ENCODE results near the gene SFMBT2. TPM values are rescaled to one million over a fixed set of nuclear protein-coding genes. Genes with fewer than 3 reads are reported as not detected.

The SFMBT2 gene
- 10 to 100 TPM; 50.6 to 52.4 TPM for total RNA-seq

- H3K27ac Mint-ChIP-seq: peak within 1 kb of the TSS; percentile 95
- peaks cover 26% of the 10 kb centered on the region for H3K4me1 Mint-ChIP-seq
- no peaks in the 10 kb centered on the region for H3K9me3 Mint-ChIP-seq
- H3K36me3 Mint-ChIP-seq: peaks cover 17% of the 10 kb centered on the region
- ATAC-seq (ENCODE audit: low read depth) (peak; percentile 59), DNase-seq (peak; percentile 75)
- POLR2A ChIA-PET: interaction anchor here (0.6 to 3.2 kb wide), 25 partner anchors 9 to 1601 kb away, joined by 3 to 24 read pairs (median 5); no protein-coding TSS in a partner anchor
- H3K27me3 Mint-ChIP-seq: peaks cover 23% of the 10 kb centered on the region
- peak within 1 kb of the TSS; percentile 98 for H3K4me3 Mint-ChIP-seq
Observed at GRCh38 chr10:7410862-7411670, at the start of gene SFMBT2. Gene SFMBT2 (minus strand): TSS chr10:7411034. CDS start chr10:7381898, 29,136 bp downstream.

- Mint-ChIP-seq H3K36me3 (peaks cover 2% of the 10 kb centered on the region), H3K9me3 (peaks cover 4% of the 10 kb centered on the region), H3K27me3 (peaks cover 2% of the 10 kb centered on the region), H3K4me3 (no peak overlapping the region), H3K4me1 (peaks cover 4% of the 10 kb centered on the region), H3K27ac (no peak overlapping the region)
- DNase-seq (no peak), ATAC-seq (ENCODE audit: low read depth) (no peak)
- POLR2A ChIA-PET: no interaction called here
Observed at GRCh38 chr10:7460006-7460405, 49.2 kb upstream of the SFMBT2 start.

GRCh38 chr10:7458556-7458955 lies 47.7 kb upstream of the SFMBT2 start:
- POLR2A ChIA-PET: no interaction called here

GRCh38 chr10:7457478-7458316 lies 46.9 kb upstream of the SFMBT2 start:
- ATAC-seq (ENCODE audit: low read depth): no peak
- POLR2A ChIA-PET: no interaction called here
- peaks cover 4% of the 10 kb centered on the region for H3K4me1 Mint-ChIP-seq

More at GRCh38 chr10:7458556-7458955, 47.7 kb upstream of the SFMBT2 start:
- H3K4me3 Mint-ChIP-seq: no peak overlapping the region
- H3K27ac Mint-ChIP-seq: no peak overlapping the region
- H3K27me3 Mint-ChIP-seq: no peaks in the 10 kb centered on the region
- H3K36me3 Mint-ChIP-seq: peaks cover 7% of the 10 kb centered on the region
- peaks cover 4% of the 10 kb centered on the region for H3K9me3 Mint-ChIP-seq
- no peak for ATAC-seq (ENCODE audit: low read depth)
- H3K4me1 Mint-ChIP-seq: peaks cover 4% of the 10 kb centered on the region
- DNase-seq: no peak

GRCh38 chr10:7449063-7449695 lies 38.3 kb upstream of the SFMBT2 start:
- no peaks in the 10 kb centered on the region for H3K27me3 Mint-ChIP-seq
- no peak overlapping the region for H3K27ac Mint-ChIP-seq
- DNase-seq (no peak), ATAC-seq (ENCODE audit: low read depth) (no peak)
- no peaks in the 10 kb centered on the region for H3K4me1 Mint-ChIP-seq
- peaks cover 13% of the 10 kb centered on the region for H3K36me3 Mint-ChIP-seq
- no peak overlapping the region for H3K4me3 Mint-ChIP-seq
- H3K9me3 Mint-ChIP-seq: peaks cover 35% of the 10 kb centered on the region
- POLR2A ChIA-PET: no interaction called here

More at GRCh38 chr10:7457478-7458316, 46.9 kb upstream of the SFMBT2 start:
- Mint-ChIP-seq H3K9me3 (peaks cover 8% of the 10 kb centered on the region), H3K27me3 (no peaks in the 10 kb centered on the region), H3K36me3 (peaks cover 7% of the 10 kb centered on the region), H3K4me3 (no peak overlapping the region), H3K27ac (no peak overlapping the region)
- DNase-seq: no peak

- H3K9me3 Mint-ChIP-seq: peaks cover 22% of the 10 kb centered on the region
- peaks cover 8% of the 10 kb centered on the region for H3K36me3 Mint-ChIP-seq
- POLR2A ChIA-PET: no interaction called here
- peaks cover 5% of the 10 kb centered on the region for H3K4me1 Mint-ChIP-seq
- ATAC-seq (ENCODE audit: low read depth) (no peak), DNase-seq (no peak)
- no peak overlapping the region for H3K27ac Mint-ChIP-seq
- no peak overlapping the region for H3K4me3 Mint-ChIP-seq
- H3K27me3 Mint-ChIP-seq: no peaks in the 10 kb centered on the region
Observed at GRCh38 chr10:7445474-7446185, 34.8 kb upstream of the SFMBT2 start.

- Mint-ChIP-seq H3K27me3 (peaks cover 3% of the 10 kb centered on the region), H3K36me3 (peaks cover 8% of the 10 kb centered on the region), H3K9me3 (peaks cover 18% of the 10 kb centered on the region), H3K27ac (no peak overlapping the region), H3K4me3 (no peak overlapping the region), H3K4me1 (peaks cover 5% of the 10 kb centered on the region)
- DNase-seq: no peak
- POLR2A ChIA-PET: no interaction called here
- no peak for ATAC-seq (ENCODE audit: low read depth)
Observed at GRCh38 chr10:7444551-7445121, 33.8 kb upstream of the SFMBT2 start.

GRCh38 chr10:7443036-7443435 lies 32.2 kb upstream of the SFMBT2 start:
- Mint-ChIP-seq H3K4me3 (no peak overlapping the region), H3K36me3 (peaks cover 2% of the 10 kb centered on the region), H3K4me1 (peaks cover 5% of the 10 kb centered on the region), H3K27ac (no peak overlapping the region), H3K27me3 (peaks cover 8% of the 10 kb centered on the region), H3K9me3 (peaks cover 6% of the 10 kb centered on the region)
- POLR2A ChIA-PET: no interaction called here
- no peak for DNase-seq
- ATAC-seq (ENCODE audit: low read depth): no peak

- Mint-ChIP-seq H3K36me3 (no peaks in the 10 kb centered on the region), H3K4me1 (peaks cover 12% of the 10 kb centered on the region), H3K27me3 (peaks cover 8% of the 10 kb centered on the region), H3K9me3 (peaks cover 2% of the 10 kb centered on the region), H3K4me3 (no peak overlapping the region), H3K27ac (no peak overlapping the region)
- DNase-seq: no peak
- no peak for ATAC-seq (ENCODE audit: low read depth)
- POLR2A ChIA-PET: no interaction called here
Observed at GRCh38 chr10:7441403-7442147, 30.7 kb upstream of the SFMBT2 start.

- no peak for DNase-seq
- Mint-ChIP-seq H3K4me3 (no peak overlapping the region), H3K4me1 (peaks cover 18% of the 10 kb centered on the region), H3K27me3 (peaks cover 8% of the 10 kb centered on the region), H3K9me3 (peaks cover 1% of the 10 kb centered on the region), H3K27ac (no peak overlapping the region), H3K36me3 (peaks cover 2% of the 10 kb centered on the region)
- POLR2A ChIA-PET: interaction anchor here (1.1 kb wide), 1 partner anchor 12 kb away, joined by 3 read pairs; no protein-coding TSS in a partner anchor
- ATAC-seq (ENCODE audit: low read depth): no peak
Observed at GRCh38 chr10:7439696-7440095, 28.9 kb upstream of the SFMBT2 start.

- Mint-ChIP-seq H3K27me3 (peaks cover 15% of the 10 kb centered on the region), H3K27ac (no peak overlapping the region), H3K36me3 (peaks cover 2% of the 10 kb centered on the region), H3K9me3 (peaks cover 1% of the 10 kb centered on the region), H3K4me1 (peaks cover 18% of the 10 kb centered on the region), H3K4me3 (no peak overlapping the region)
- DNase-seq (no peak), ATAC-seq (ENCODE audit: low read depth) (no peak)
- POLR2A ChIA-PET: no interaction called here
Observed at GRCh38 chr10:7438196-7438986, 27.6 kb upstream of the SFMBT2 start.

All from activated naive CD8-positive, alpha-beta T cell treated with anti-CD3 and anti-CD28 coated beads, Interleukin-2, amount 10 ng/mL, durations not matched to agents 7 days and 5 days (primary cell).